Endothelial cell (in vitro differentiated cells): Measurements from ENCODE around the gene SPG7. TPM values are rescaled to one million over a fixed set of nuclear protein-coding genes. Genes with fewer than 3 reads are reported as not detected.

ENCODE experiments used
- DNase-seq: peaks from one replicate; pipeline ENCODE4 v3.0.0; 2021; ENCODE audit warnings: low spot score
- H3K27ac Mint-ChIP-seq: one replicate; pipeline ENCODE4 v1.8.0; 2021; ENCODE audit warnings: mixed read lengths, inconsistent platforms; ENCODE audit not compliant: unreplicated experiment
- H3K27me3 Mint-ChIP-seq: one replicate; pipeline ENCODE4 v1.8.0; 2021; ENCODE audit warnings: mild to moderate bottlenecking, moderate library complexity, mixed read lengths, inconsistent platforms; ENCODE audit not compliant: unreplicated experiment
- H3K36me3 Mint-ChIP-seq: one replicate; pipeline ENCODE4 v1.8.0; 2021; ENCODE audit warnings: mild to moderate bottlenecking, low read depth, mixed read lengths, inconsistent platforms; ENCODE audit not compliant: unreplicated experiment
- H3K4me1 Mint-ChIP-seq: one replicate; pipeline ENCODE4 v1.8.0; 2021; ENCODE audit warnings: mild to moderate bottlenecking, mixed read lengths, inconsistent platforms; ENCODE audit not compliant: unreplicated experiment
- H3K4me3 Mint-ChIP-seq: one replicate; pipeline ENCODE4 v1.8.0; 2021; ENCODE audit warnings: mild to moderate bottlenecking, mixed read lengths, inconsistent platforms; ENCODE audit not compliant: unreplicated experiment
- H3K9me3 Mint-ChIP-seq: one replicate; pipeline ENCODE4 v1.8.0; 2021; ENCODE audit warnings: mixed read lengths, inconsistent platforms; ENCODE audit not compliant: unreplicated experiment
- CTCF ChIP-seq: fragments of 200-600 bp; sonication (generic); IDR thresholded peaks from one replicate; pipeline ENCODE4 v1.5.0; 2021; ENCODE audit warnings: antibody characterized with exemption; ENCODE audit not compliant: unreplicated experiment
- total RNA-seq: library from RNA; stranded (reverse); fragmentation: NEBNext Ultra II Directional; extraction: Animal tissue kit (Norgen Biotek cat#: 25700); gene quantifications from one replicate; pipeline ENCODE4 v1.2.1, GENCODE V29; 2021; ENCODE audit not compliant: unreplicated experiment

Gene SPG7
- total RNA-seq, 1 donor from 2014 or later, result 207 TPM

GRCh38 chr16:89602952-89603590 is 94.9 kb downstream of the SPG7 start:
- H3K27me3 Mint-ChIP-seq, result no peaks in the 10 kb centered on the region
- no peak for TF ChIP-seq CTCF
- H3K36me3 Mint-ChIP-seq, result no peaks in the 10 kb centered on the region
- H3K4me3 Mint-ChIP-seq, result peak overlapping the region; percentile 42
- peaks cover 8% of the 10 kb centered on the region for H3K4me1 Mint-ChIP-seq
- no peaks in the 10 kb centered on the region for H3K9me3 Mint-ChIP-seq
- no peak for DNase-seq
- no peak overlapping the region for H3K27ac Mint-ChIP-seq

GRCh38 chr16:89604764-89605163 is 96.6 kb downstream of the SPG7 start:
- TF ChIP-seq CTCF, result no peak
- no peaks in the 10 kb centered on the region for H3K27me3 Mint-ChIP-seq
- no peak for DNase-seq
- no peaks in the 10 kb centered on the region for H3K9me3 Mint-ChIP-seq
- H3K4me3 Mint-ChIP-seq, result no peak overlapping the region
- no peak overlapping the region for H3K27ac Mint-ChIP-seq
- peaks cover 11% of the 10 kb centered on the region for H3K4me1 Mint-ChIP-seq
- no peaks in the 10 kb centered on the region for H3K36me3 Mint-ChIP-seq

- Mint-ChIP-seq H3K4me3 (no peak overlapping the region), H3K36me3 (no peaks in the 10 kb centered on the region), H3K9me3 (no peaks in the 10 kb centered on the region), H3K27me3 (no peaks in the 10 kb centered on the region), H3K4me1 (peaks cover 11% of the 10 kb centered on the region), H3K27ac (no peak overlapping the region)
- TF ChIP-seq CTCF, result no peak
- no peak for DNase-seq
These were observed 97.2 kb downstream of the SPG7 start for GRCh38 chr16:89605186-89605970.

- Mint-ChIP-seq H3K9me3 (no peaks in the 10 kb centered on the region), H3K27me3 (no peaks in the 10 kb centered on the region), H3K4me1 (peaks cover 11% of the 10 kb centered on the region), H3K36me3 (no peaks in the 10 kb centered on the region), H3K4me3 (no peak overlapping the region), H3K27ac (no peak overlapping the region)
- no peak for TF ChIP-seq CTCF
- no peak for DNase-seq
These were observed 97.8 kb downstream of the SPG7 start for GRCh38 chr16:89606006-89606405.

Other genes with a start within 250 kb of the SPG7 start
- gene ANKRD11, start 17.8 kb upstream of the SPG7 start, total RNA-seq, result 165 TPM
- gene RPL13, start 52.3 kb downstream of the SPG7 start, total RNA-seq, result 2,070 TPM
- gene CPNE7, start 67.4 kb downstream of the SPG7 start, total RNA-seq, result 5.5 TPM
- gene DPEP1, start 105.2 kb downstream of the SPG7 start, total RNA-seq, result 118 TPM
- gene CHMP1A, start 149.3 kb downstream of the SPG7 start, total RNA-seq, result 104 TPM
- 13.8 TPM for gene SPATA33, start 149.4 kb downstream of the SPG7 start, total RNA-seq
- 83.2 TPM for gene CDK10, start 178.3 kb downstream of the SPG7 start, total RNA-seq
- 7.5 TPM for gene SPATA2L, start 193.3 kb downstream of the SPG7 start, total RNA-seq
- 12.2 TPM for gene VPS9D1, start 212.5 kb downstream of the SPG7 start, total RNA-seq
- gene ZNF276, start 213.1 kb downstream of the SPG7 start, total RNA-seq, result 25.4 TPM